ENCODE data around the gene GHITM. TPM values are rescaled to one million over a fixed set of nuclear protein-coding genes. Genes with fewer than 3 reads are reported as not detected.
A peak's percentile ranks its signal among the peaks of the same experiment; 100 is the strongest.

GHITM gene
- total RNA-seq, 6 experiments from 2014 or later = 133 to 231 (median 166) TPM

- H3K4me1 ChIP-seq = no peaks in the 10 kb centered on the region
- no peak for ATAC-seq
- H3K9me3 ChIP-seq = no peaks in the 10 kb centered on the region
- intact Hi-C loops (cut with DNase I) = no loop called here
- no peak within 1 kb of the TSS for H3K4me3 ChIP-seq
- no peaks in the 10 kb centered on the region for H3K36me3 ChIP-seq
- TF ChIP-seq POLR2A (IDR thresholded peaks at IDR 0.05) (no peak), CTCF (IDR thresholded peaks at IDR 0.05) (no peak)
- no peaks in the 10 kb centered on the region for H3K27me3 ChIP-seq
- WGBS (ENCODE audit: insufficient coverage, low coverage, low lambda C conversion rate, missing lambda C conversion rate) = 56% methylated on average over 2 of the region's 2 CpGs
- no peak within 1 kb of the TSS for H3K27ac ChIP-seq
- no peak for DNase-seq
Measured at GRCh38 chr10:84173501-84173929, 34.2 kb downstream of the GHITM start, which contains the start of gene GPR15LG. Gene GPR15LG, plus strand, starts transcription at chr10:84173801. Its CDS starts 51 bp downstream, at chr10:84173852.

- Histone ChIP-seq H3K27ac (no peak overlapping the region), H3K27me3 (no peaks in the 10 kb centered on the region), H3K9me3 (no peaks in the 10 kb centered on the region), H3K4me1 (no peaks in the 10 kb centered on the region), H3K36me3 (no peaks in the 10 kb centered on the region), H3K4me3 (no peak overlapping the region)
- ATAC-seq (no peak), DNase-seq (no peak)
- WGBS (ENCODE audit: insufficient coverage, low coverage, low lambda C conversion rate, missing lambda C conversion rate) = 82% methylated on average over 5 of the region's 6 CpGs
- intact Hi-C loops (cut with DNase I) = no loop called here
- TF ChIP-seq POLR2A (IDR thresholded peaks at IDR 0.05) = no peak
- no peak for TF ChIP-seq CTCF (IDR thresholded peaks at IDR 0.05)
Measured at GRCh38 chr10:84175436-84175835, 36.1 kb downstream of the GHITM start.

- DNase-seq = no peak
- TF ChIP-seq CTCF (IDR thresholded peaks at IDR 0.05) = no peak
- no peak for TF ChIP-seq POLR2A (IDR thresholded peaks at IDR 0.05)
- Histone ChIP-seq H3K27me3 (no peaks in the 10 kb centered on the region), H3K9me3 (no peaks in the 10 kb centered on the region), H3K4me3 (no peak overlapping the region), H3K4me1 (no peaks in the 10 kb centered on the region), H3K27ac (no peak overlapping the region), H3K36me3 (no peaks in the 10 kb centered on the region)
- 58% methylated on average over 3 of the region's 4 CpGs for WGBS (ENCODE audit: insufficient coverage, low coverage, low lambda C conversion rate, missing lambda C conversion rate)
- intact Hi-C loops (cut with DNase I) = no loop called here
- no peak for ATAC-seq
Measured at GRCh38 chr10:84176351-84176750, 37.0 kb downstream of the GHITM start.

GRCh38 chr10:84176836-84177474 is 37.6 kb downstream of the GHITM start:
- WGBS (ENCODE audit: insufficient coverage, low coverage, low lambda C conversion rate, missing lambda C conversion rate) = no CpG with 5 or more reads among the region's 4 CpGs
- H3K9me3 ChIP-seq = no peaks in the 10 kb centered on the region
- no peak for DNase-seq
- intact Hi-C loops (cut with DNase I) = no loop called here
- no peaks in the 10 kb centered on the region for H3K36me3 ChIP-seq
- TF ChIP-seq CTCF (IDR thresholded peaks at IDR 0.05) (no peak), POLR2A (IDR thresholded peaks at IDR 0.05) (no peak)
- H3K4me3 ChIP-seq = no peak overlapping the region
- no peak overlapping the region for H3K27ac ChIP-seq
- no peaks in the 10 kb centered on the region for H3K4me1 ChIP-seq
- peak in 2 of 4 donors; percentile 12 to 32 for ATAC-seq
- no peaks in the 10 kb centered on the region for H3K27me3 ChIP-seq
